ENCODE measurements around the gene PXYLP1. TPM values are rescaled to one million over a fixed set of nuclear protein-coding genes. Genes with fewer than 3 reads are reported as not detected.

Gene PXYLP1
- total and polyA plus RNA-seq, 2 of the 8 experiments (the other 6 are each of a cell fraction or from before 2014, with no cell fraction given) = 19.4 to 20.6 TPM

- TF ChIP-seq CHD7 (IDR thresholded peaks at IDR 0.05; ENCODE audit: insufficient replicate concordance, low read length) = no peak
Observed at GRCh38 chr3:141237701-141238521, 6.3 kb downstream of the PXYLP1 start (continued).
